ENCODE results near the gene TIMM29. TPM values are rescaled to one million over a fixed set of nuclear protein-coding genes. Genes with fewer than 3 reads are reported as not detected.
"Not testable (repeated sequence)": the region's sequence is repeated elsewhere in the genome, so short reads cannot be mapped to it uniquely, and the experiment has no call there.

The TIMM29 gene
- total and polyA plus RNA-seq, 7 experiments from 2014 or later = 15.8 to 47.5 (median 27.1) TPM

DNA sequence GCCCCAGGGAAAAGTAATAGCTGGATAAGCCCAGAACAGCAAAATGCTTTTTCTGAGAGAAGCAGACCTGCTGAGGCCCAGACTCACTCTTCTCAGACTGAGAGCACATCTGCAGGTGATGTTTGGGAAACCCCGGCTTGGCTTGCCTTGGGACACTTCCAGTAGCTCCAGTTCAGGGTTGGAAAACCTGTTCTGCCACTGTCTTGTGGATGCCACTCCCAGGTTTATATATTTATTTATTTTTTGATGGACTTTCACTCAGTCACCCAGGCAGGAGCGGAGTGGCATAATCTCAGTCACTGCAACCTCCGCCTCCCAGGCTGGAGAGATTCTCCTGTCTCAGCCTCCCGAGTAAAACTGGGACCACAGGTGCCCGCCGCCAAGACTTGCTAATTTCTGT lies 24.2 kb downstream of the TIMM29 start:
- intact Hi-C loops (cut with micrococcal nuclease) = no loop called here
- Mint-ChIP-seq H3K4me3 (no peak overlapping the region), H3K9me3 (no peaks in the 10 kb centered on the region), H3K27me3 (no peaks in the 10 kb centered on the region), H3K4me1 (peaks cover 0 to 6% (median 0%) of the 10 kb centered on the region in 7 donors), H3K27ac (no peak overlapping the region), H3K36me3 (no peaks in the 10 kb centered on the region)
- Histone ChIP-seq H3K4me1 (ENCODE audit: control insufficient read depth in 2 of 2, insufficient read depth in 2 of 2, low read length in 2 of 2) (no peaks in the 10 kb centered on the region), H3K27ac (ENCODE audit: low read depth, low read length) (no peak overlapping the region), H3K27me3 (ENCODE audit: control insufficient read depth in 2 of 2, insufficient read depth in 2 of 2, low read length in 2 of 2) (no peaks in the 10 kb centered on the region), H3K9me3 (ENCODE audit: control insufficient read depth in 2 of 3, low read length in 3 of 3) (no peaks in the 10 kb centered on the region), H3K4me3 (ENCODE audit: low read length) (no peak overlapping the region), H3K36me3 (ENCODE audit: control insufficient read depth in 2 of 3, insufficient read depth in 3 of 3, low read length in 3 of 3) (no peaks in the 10 kb centered on the region)
- ChIA-PET POLR2A (no interaction called here), CTCF (no interaction called here)
- DNase-seq (no peak), ATAC-seq (no peak)

DNA sequence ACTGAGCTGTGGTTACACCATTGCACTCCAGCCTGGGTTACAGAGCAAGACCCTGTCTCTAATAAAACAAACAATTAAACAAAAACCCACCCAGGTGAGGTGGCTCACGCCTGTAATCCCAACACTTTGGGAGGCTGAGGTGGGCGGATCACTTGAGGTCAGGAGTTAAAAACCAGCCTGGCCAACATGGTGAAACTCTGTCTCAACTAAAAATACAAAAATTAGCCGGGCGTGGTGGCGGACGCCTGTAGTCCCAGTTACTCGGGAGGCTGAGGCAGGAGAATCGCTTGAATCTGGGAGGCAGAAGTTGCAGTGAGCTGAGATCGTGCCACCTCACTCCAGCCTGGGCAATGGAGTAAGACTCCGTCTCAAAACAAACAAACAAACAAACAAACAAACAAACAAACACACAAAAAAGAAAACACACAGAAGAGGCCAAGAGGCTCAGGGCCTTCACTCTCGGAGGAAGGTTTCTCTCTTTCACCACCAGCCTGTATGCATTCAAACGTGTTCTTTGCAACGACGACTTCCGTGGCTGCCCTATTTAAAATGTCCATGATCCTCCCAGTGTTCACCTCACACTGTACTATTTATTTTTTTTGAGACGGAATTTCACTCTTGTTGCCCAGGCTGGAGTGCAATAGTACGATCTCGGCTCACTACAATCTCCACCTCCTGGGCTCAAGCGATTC lies 30.8 kb downstream of the TIMM29 start:
- intact Hi-C loops (cut with micrococcal nuclease); H3K36me3 Mint-ChIP-seq; DNase-seq; H3K27me3 Mint-ChIP-seq; H3K4me3 ChIP-seq (ENCODE audit: low read length); ATAC-seq; H3K9me3 Mint-ChIP-seq; H3K36me3 ChIP-seq (ENCODE audit: control insufficient read depth in 2 of 3, insufficient read depth in 3 of 3, low read length in 3 of 3); H3K9me3 ChIP-seq (ENCODE audit: control insufficient read depth in 2 of 3, low read length in 3 of 3); H3K27me3 ChIP-seq (ENCODE audit: control insufficient read depth in 2 of 2, insufficient read depth in 2 of 2, low read length in 2 of 2): not testable (repeated sequence)
- H3K4me3 Mint-ChIP-seq = peak overlapping the region; percentile 18 to 94 (median 85)
- peaks cover 28 to 33% of the 10 kb centered on the region in 2 donors for H3K4me1 ChIP-seq (ENCODE audit: control insufficient read depth in 2 of 2, insufficient read depth in 2 of 2, low read length in 2 of 2)
- H3K27ac ChIP-seq (ENCODE audit: low read depth, low read length) = peak overlapping the region; percentile 89
- ChIA-PET POLR2A (interaction anchor here (0.6 to 2.2 kb wide), 3 partner anchors 29 to 130 kb away, joined by 3 to 9 read pairs (median 4); partner anchors contain the start of genes LDLR, TIMM29 and YIPF2), CTCF (interaction anchor here (0.6 to 1.8 kb wide), 4 partner anchors 17 to 167 kb away, joined by 3 to 7 read pairs (median 6); no protein-coding TSS in a partner anchor)
- H3K27ac Mint-ChIP-seq = peak overlapping the region in 8 of 9 donors; percentile 78 to 94 (median 92)
- peaks cover 22 to 34% (median 30%) of the 10 kb centered on the region in 7 donors for H3K4me1 Mint-ChIP-seq

DNA sequence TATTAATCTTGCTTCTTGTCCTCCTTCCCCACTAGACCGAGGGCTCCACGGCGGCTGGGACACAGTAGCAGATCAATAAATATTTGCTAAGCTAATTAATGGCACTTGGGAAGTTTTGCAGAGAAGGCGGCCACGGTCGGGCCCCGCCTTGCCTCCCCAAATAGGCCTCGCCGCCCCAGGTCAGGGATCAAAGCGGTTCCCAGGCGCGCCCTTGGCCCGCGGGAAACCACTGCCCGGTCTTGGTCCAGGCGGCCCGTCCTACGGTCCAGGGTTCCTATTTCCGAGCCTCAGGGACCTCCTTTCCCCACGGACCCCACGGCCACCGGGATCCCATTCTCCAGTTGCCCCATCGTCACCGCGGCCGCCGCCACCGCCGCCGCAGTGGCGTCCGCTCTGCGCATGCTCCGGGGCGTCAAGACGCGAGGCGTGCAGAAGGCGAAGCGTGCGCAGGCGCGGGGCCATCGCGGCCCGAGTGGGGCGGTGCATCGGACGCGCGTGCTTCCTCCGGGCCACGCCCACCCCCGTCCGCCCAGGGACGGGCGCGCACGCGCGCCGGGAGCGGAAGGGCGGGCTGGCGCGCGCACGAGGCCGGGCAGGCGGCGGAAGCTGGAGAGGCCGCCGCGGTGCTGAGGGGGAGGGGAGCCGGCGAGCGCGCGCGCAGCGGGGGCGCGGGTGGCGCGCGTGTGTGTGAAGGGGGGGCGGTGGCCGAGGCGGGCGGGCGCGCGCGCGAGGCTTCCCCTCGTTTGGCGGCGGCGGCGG lies 31.9 kb downstream of the TIMM29 start, which contains the start of gene SMARCA4:
TSS of gene SMARCA4 (plus strand) at position 717 of the 759 bp plus-strand sequence. CDS start 23,122 bp downstream, outside the sequence.
- peaks cover 28 to 33% of the 10 kb centered on the region in 2 donors for H3K4me1 ChIP-seq (ENCODE audit: control insufficient read depth in 2 of 2, insufficient read depth in 2 of 2, low read length in 2 of 2)
- POLR2A ChIA-PET = interaction anchor here (0.6 to 2.2 kb wide), 4 partner anchors 30 to 129 kb away, joined by 3 to 9 read pairs (median 4); partner anchors contain the start of genes LDLR, TIMM29, TMED1 and YIPF2

GRCh38 chr19:10961073-10961860 lies 32.7 kb downstream of the TIMM29 start:
- intact Hi-C loops (cut with micrococcal nuclease) = loop anchor here (1.0 to 5.0 kb wide), 10 partner anchors 18 to 628 kb away; partner anchors contain the start of genes ILF3 (in 2 of the 2), ATG4D (in 1 of the 2), CDKN2D (in 1 of the 2) and KRI1 (in 1 of the 2)
- H3K27me3 Mint-ChIP-seq = no peaks in the 10 kb centered on the region
- peak; percentile 54 for ATAC-seq

More for the DNA sequence above, 31.9 kb downstream of the TIMM29 start, which contains the start of gene SMARCA4:
- H3K9me3 ChIP-seq (ENCODE audit: control insufficient read depth in 2 of 3, low read length in 3 of 3) = no peaks in the 10 kb centered on the region
- Mint-ChIP-seq H3K27me3 (no peaks in the 10 kb centered on the region), H3K27ac (peak within 1 kb of the TSS; percentile 79 to 94 (median 93)), H3K4me3 (peak within 1 kb of the TSS; percentile 84 to 94 (median 90)), H3K4me1 (peaks cover 22 to 42% (median 34%) of the 10 kb centered on the region in 7 donors), H3K9me3 (no peaks in the 10 kb centered on the region), H3K36me3 (peaks cover 0 to 1% (median 0%) of the 10 kb centered on the region in 5 donors)
- H3K36me3 ChIP-seq (ENCODE audit: control insufficient read depth in 2 of 3, insufficient read depth in 3 of 3, low read length in 3 of 3) = no peaks in the 10 kb centered on the region
- peak within 1 kb of the TSS; percentile 89 for H3K4me3 ChIP-seq (ENCODE audit: low read length)
- CTCF ChIA-PET = no interaction called here
- DNase-seq (peak; percentile 96 to 100 (median 99)), ATAC-seq (peak; percentile 96)
- H3K27ac ChIP-seq (ENCODE audit: low read depth, low read length) = peak within 1 kb of the TSS; percentile 89
- intact Hi-C loops (cut with micrococcal nuclease) = loop anchor here (1.0 to 5.0 kb wide), 14 partner anchors 18 to 628 kb away; partner anchors contain the start of genes ILF3 (in 2 of the 2), TIMM29 (in 2 of the 2), YIPF2 (in 2 of the 2) and ATG4D (in 1 of the 2)
- no peaks in the 10 kb centered on the region for H3K27me3 ChIP-seq (ENCODE audit: control insufficient read depth in 2 of 2, insufficient read depth in 2 of 2, low read length in 2 of 2)

DNA sequence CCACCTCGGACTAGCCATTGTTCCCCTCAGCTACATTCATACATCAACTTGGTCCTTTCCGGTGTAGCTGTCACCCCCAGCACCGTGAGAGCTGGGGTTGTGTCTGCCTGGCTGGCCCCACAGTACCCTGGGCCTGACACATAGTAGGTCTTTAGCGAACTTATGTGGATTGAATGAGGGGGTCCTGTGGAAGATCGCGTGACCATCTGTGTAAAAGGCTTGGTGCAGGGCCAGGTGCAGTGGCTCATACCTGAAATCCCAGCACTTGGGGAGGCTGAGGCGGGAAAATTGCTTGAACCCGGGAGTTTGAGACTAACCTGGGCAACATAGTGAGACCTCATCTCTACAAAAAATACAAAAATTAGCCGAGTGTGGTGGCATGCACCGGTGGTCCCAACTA lies 34.3 kb downstream of the TIMM29 start:
- H3K4me3 Mint-ChIP-seq = peak overlapping the region; percentile 65 to 94 (median 90)
- H3K27me3 Mint-ChIP-seq = no peaks in the 10 kb centered on the region
- intact Hi-C loops (cut with micrococcal nuclease) = loop anchor here in 1 of 2 donors (1.0 to 5.0 kb wide), 3 partner anchors 21 to 421 kb away; partner anchors contain the start of genes ATG4D, CDKN2D and KRI1
- H3K27me3 ChIP-seq (ENCODE audit: control insufficient read depth in 2 of 2, insufficient read depth in 2 of 2, low read length in 2 of 2) = no peaks in the 10 kb centered on the region
- peak overlapping the region in 8 of 9 donors; percentile 18 to 94 (median 88) for H3K27ac Mint-ChIP-seq
- H3K4me1 Mint-ChIP-seq = peaks cover 27 to 55% (median 42%) of the 10 kb centered on the region in 7 donors
- CTCF ChIA-PET = interaction anchor here (1.2 to 1.7 kb wide), 2 partner anchors 13 to 21 kb away, joined by 3 to 5 read pairs; no protein-coding TSS in a partner anchor
- ATAC-seq (no peak), DNase-seq (no peak)
- no peak overlapping the region for H3K4me3 ChIP-seq (ENCODE audit: low read length)
- H3K4me1 ChIP-seq (ENCODE audit: control insufficient read depth in 2 of 2, insufficient read depth in 2 of 2, low read length in 2 of 2) = peaks cover 28 to 33% of the 10 kb centered on the region in 2 donors
- H3K9me3 ChIP-seq (ENCODE audit: control insufficient read depth in 2 of 3, low read length in 3 of 3) = no peaks in the 10 kb centered on the region
- POLR2A ChIA-PET = interaction anchor here (1.0 kb wide), 1 partner anchor 12 kb away, joined by 3 read pairs; no protein-coding TSS in a partner anchor
- H3K27ac ChIP-seq (ENCODE audit: low read depth, low read length) = peak overlapping the region; percentile 66
- H3K9me3 Mint-ChIP-seq = no peaks in the 10 kb centered on the region
- peaks cover 0 to 3% (median 0%) of the 10 kb centered on the region in 5 donors for H3K36me3 Mint-ChIP-seq
- no peaks in the 10 kb centered on the region for H3K36me3 ChIP-seq (ENCODE audit: control insufficient read depth in 2 of 3, insufficient read depth in 3 of 3, low read length in 3 of 3)

More at GRCh38 chr19:10961073-10961860, 32.7 kb downstream of the TIMM29 start:
- ChIA-PET POLR2A (interaction anchor here (1.0 to 2.2 kb wide), 2 partner anchors 34 to 126 kb away, joined by 4 to 9 read pairs; partner anchors contain the start of genes TIMM29, TMED1 and YIPF2), CTCF (interaction anchor here (1.7 kb wide), 1 partner anchor 19 kb away, joined by 3 read pairs; no protein-coding TSS in a partner anchor)
- Mint-ChIP-seq H3K4me1 (peaks cover 24 to 47% (median 37%) of the 10 kb centered on the region in 7 donors), H3K36me3 (peaks cover 0 to 3% (median 0%) of the 10 kb centered on the region in 5 donors), H3K27ac (peak overlapping the region; percentile 79 to 94 (median 89)), H3K4me3 (peak overlapping the region; percentile 84 to 94 (median 90)), H3K9me3 (no peaks in the 10 kb centered on the region)
- H3K4me1 ChIP-seq (ENCODE audit: control insufficient read depth in 2 of 2, insufficient read depth in 2 of 2, low read length in 2 of 2) = peaks cover 28 to 33% of the 10 kb centered on the region in 2 donors
- no peaks in the 10 kb centered on the region for H3K27me3 ChIP-seq (ENCODE audit: control insufficient read depth in 2 of 2, insufficient read depth in 2 of 2, low read length in 2 of 2)
- peak overlapping the region; percentile 82 for H3K27ac ChIP-seq (ENCODE audit: low read depth, low read length)
- no peaks in the 10 kb centered on the region for H3K36me3 ChIP-seq (ENCODE audit: control insufficient read depth in 2 of 3, insufficient read depth in 3 of 3, low read length in 3 of 3)
- H3K4me3 ChIP-seq (ENCODE audit: low read length) = peak overlapping the region; percentile 70
- no peaks in the 10 kb centered on the region for H3K9me3 ChIP-seq (ENCODE audit: control insufficient read depth in 2 of 3, low read length in 3 of 3)
- peak in 3 of 9 donors; percentile 13 to 22 (median 19) for DNase-seq

Measured in naive thymus-derived CD4-positive, alpha-beta T cell (primary cell).